ENCODE data around the gene CHAMP1. TPM values are rescaled to one million over a fixed set of nuclear protein-coding genes. Genes with fewer than 3 reads are reported as not detected.

Gene CHAMP1
- total and polyA plus RNA-seq, 2 of the 8 experiments (the other 6 are each of a cell fraction or from before 2014, with no cell fraction given) = 26.8 to 41.9 TPM

DNA sequence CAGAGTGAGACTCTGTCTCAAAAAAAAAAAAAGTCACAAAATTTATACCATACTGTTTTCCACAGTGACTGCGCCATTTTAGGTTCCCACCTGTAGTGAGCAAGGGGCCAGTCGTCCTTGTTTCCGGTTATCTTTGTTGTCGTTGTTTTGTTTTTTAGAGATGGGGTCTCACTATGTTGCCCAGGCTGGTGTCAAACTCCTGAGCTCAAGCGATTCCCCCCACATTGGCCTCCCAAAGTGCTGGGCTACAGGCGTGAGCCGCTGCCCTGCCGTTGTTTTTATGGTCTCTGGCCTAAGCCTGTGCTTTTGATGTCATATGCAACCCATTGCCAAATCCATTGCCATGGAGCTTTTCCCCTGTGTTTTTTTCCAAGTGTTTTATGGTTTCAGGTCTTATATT is 29.6 kb upstream of the CHAMP1 start:
- no peak overlapping the region for H4K5ac ChIP-seq (ENCODE audit: insufficient read length, low read depth, low read length)
- POLR2A ChIA-PET (ENCODE audit: partially characterized antibody) = interaction anchor here (0.5 to 1.4 kb wide), 4 partner anchors 11 to 32 kb away, joined by 3 to 4 read pairs (median 3); no protein-coding TSS in a partner anchor
- H2BK15ac ChIP-seq (ENCODE audit: low read length) = no peak overlapping the region
- FAIRE-seq (no peak), DNase-seq (ENCODE audit: low read depth in 1 of 2, low spot score in 2 of 2) (no peak)
- no peak overlapping the region for H3K14ac ChIP-seq (ENCODE audit: insufficient read length)
- H2AK5ac ChIP-seq (ENCODE audit: low read depth, low read length) = no peak overlapping the region
- H3K9me3 ChIP-seq (ENCODE audit: insufficient read depth in 2 of 2, low read depth in 1 of 2, low read length in 1 of 2) = no peaks in the 10 kb centered on the region
- peaks cover 4% of the 10 kb centered on the region for H3K79me1 ChIP-seq (ENCODE audit: low read depth, low read length)
- peaks cover 9 to 54% (median 26%) of the 10 kb centered on the region in 4 experiments; a peak in 7 of 8 replicates for H3K36me3 ChIP-seq (ENCODE audit: control insufficient read depth in 2 of 4, insufficient read depth in 4 of 4, low read length in 3 of 4)
- no peak overlapping the region for H2AFZ ChIP-seq (ENCODE audit: low read length)
- no peak overlapping the region for H2BK20ac ChIP-seq (ENCODE audit: low read length)
- H4K8ac ChIP-seq (ENCODE audit: extremely low read depth, insufficient read depth, low read length) = no peak overlapping the region
- no peak overlapping the region for H3K18ac ChIP-seq (ENCODE audit: extremely low read depth, low read length)
- no peak overlapping the region for H2BK5ac ChIP-seq (ENCODE audit: low read depth, low read length)
- H3K4me1 ChIP-seq (replicated peaks in 1 of 4; ENCODE audit: control insufficient read depth in 3 of 4, insufficient read depth in 4 of 4, low read length in 3 of 4) = peaks cover 0 to 8% (median 3%) of the 10 kb centered on the region in 4 experiments; a peak in 4 of 7 replicates
- no peak overlapping the region for H4K91ac ChIP-seq (replicated peaks; ENCODE audit: insufficient read length, low read length)
- H2BK120ac ChIP-seq (replicated peaks; ENCODE audit: low read depth, low read length) = no peak overlapping the region
- CTCF ChIA-PET (ENCODE audit: partially characterized antibody) = interaction anchor here (0.8 kb wide), 1 partner anchor 20 kb away, joined by 3 read pairs; no protein-coding TSS in a partner anchor
- H2BK12ac ChIP-seq (ENCODE audit: low read depth, low read length) = no peak overlapping the region
- TF ChIP-seq, protein P1, sequence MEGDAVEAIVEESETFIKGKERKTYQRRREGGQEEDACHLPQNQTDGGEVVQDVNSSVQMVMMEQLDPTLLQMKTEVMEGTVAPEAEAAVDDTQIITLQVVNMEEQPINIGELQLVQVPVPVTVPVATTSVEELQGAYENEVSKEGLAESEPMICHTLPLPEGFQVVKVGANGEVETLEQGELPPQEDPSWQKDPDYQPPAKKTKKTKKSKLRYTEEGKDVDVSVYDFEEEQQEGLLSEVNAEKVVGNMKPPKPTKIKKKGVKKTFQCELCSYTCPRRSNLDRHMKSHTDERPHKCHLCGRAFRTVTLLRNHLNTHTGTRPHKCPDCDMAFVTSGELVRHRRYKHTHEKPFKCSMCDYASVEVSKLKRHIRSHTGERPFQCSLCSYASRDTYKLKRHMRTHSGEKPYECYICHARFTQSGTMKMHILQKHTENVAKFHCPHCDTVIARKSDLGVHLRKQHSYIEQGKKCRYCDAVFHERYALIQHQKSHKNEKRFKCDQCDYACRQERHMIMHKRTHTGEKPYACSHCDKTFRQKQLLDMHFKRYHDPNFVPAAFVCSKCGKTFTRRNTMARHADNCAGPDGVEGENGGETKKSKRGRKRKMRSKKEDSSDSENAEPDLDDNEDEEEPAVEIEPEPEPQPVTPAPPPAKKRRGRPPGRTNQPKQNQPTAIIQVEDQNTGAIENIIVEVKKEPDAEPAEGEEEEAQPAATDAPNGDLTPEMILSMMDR (IDR thresholded peaks at IDR 0.05; ENCODE audit: control extremely low read depth in 1 of 3, insufficient read depth in 1 of 3, low read depth in 1 of 3, low read length in 3 of 3) = no peak
- no peak for TF ChIP-seq POLR2AphosphoS5 (IDR thresholded peaks at IDR 0.05; ENCODE audit: low read depth, low read length)
- TF ChIP-seq CHD1 (IDR thresholded peaks at IDR 0.05; ENCODE audit: low read depth, low read length) = no peak
- TF ChIP-seq, protein P2, sequence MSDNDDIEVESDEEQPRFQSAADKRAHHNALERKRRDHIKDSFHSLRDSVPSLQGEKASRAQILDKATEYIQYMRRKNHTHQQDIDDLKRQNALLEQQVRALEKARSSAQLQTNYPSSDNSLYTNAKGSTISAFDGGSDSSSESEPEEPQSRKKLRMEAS (IDR thresholded peaks at IDR 0.05) = no peak
- no peak for TF ChIP-seq MAFK (IDR thresholded peaks at IDR 0.05; ENCODE audit: low read depth, low read length)
- TF ChIP-seq JUN (IDR thresholded peaks at IDR 0.05; ENCODE audit: low read depth, low read length) = no peak
- no peak for TF ChIP-seq ZNF274 (IDR thresholded peaks at IDR 0.05; ENCODE audit: borderline replicate concordance, extremely low read depth, low read length)
- no peak for TF ChIP-seq KDM5A (IDR thresholded peaks at IDR 0.05; ENCODE audit: low read length)
- TF ChIP-seq EP300 (IDR thresholded peaks at IDR 0.05; ENCODE audit: borderline replicate concordance in 1 of 2, low read depth in 2 of 2, low read length in 2 of 2) = no peak
- TF ChIP-seq, protein P3, sequence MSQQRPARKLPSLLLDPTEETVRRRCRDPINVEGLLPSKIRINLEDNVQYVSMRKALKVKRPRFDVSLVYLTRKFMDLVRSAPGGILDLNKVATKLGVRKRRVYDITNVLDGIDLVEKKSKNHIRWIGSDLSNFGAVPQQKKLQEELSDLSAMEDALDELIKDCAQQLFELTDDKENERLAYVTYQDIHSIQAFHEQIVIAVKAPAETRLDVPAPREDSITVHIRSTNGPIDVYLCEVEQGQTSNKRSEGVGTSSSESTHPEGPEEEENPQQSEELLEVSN (IDR thresholded peaks at IDR 0.05) = no peak
- no peak overlapping the region for H3K4ac ChIP-seq (replicated peaks; ENCODE audit: insufficient read length, low read depth, low read length)
- H3K23me2 ChIP-seq (ENCODE audit: low read depth, low read length) = no peaks in the 10 kb centered on the region
- H3K23ac ChIP-seq (ENCODE audit: insufficient read length) = no peak overlapping the region
- no peak overlapping the region for H3K4me3 ChIP-seq (ENCODE audit: extremely low read depth in 1 of 4, insufficient read depth in 2 of 4, low read depth in 3 of 4, low read length in 4 of 4)
- 95% methylated on average over 8 of the region's 8 CpGs; no CpG with 5 or more reads in 1 of the 2 experiments for WGBS, 2 experiments (ENCODE audit: extremely low coverage in 1 of 2, insufficient coverage in 1 of 2, insufficient read length in 1 of 2, insufficient replicate concordance in 2 of 2, low coverage in 1 of 2, low lambda C conversion rate in 2 of 2, missing lambda C conversion rate in 1 of 2)
- no peak overlapping the region for H3K4me2 ChIP-seq (ENCODE audit: insufficient read depth in 1 of 2, low read depth in 2 of 2, low read length in 2 of 2)
- H3K79me2 ChIP-seq (ENCODE audit: control insufficient read depth in 1 of 2, insufficient read depth in 2 of 2, low read length in 2 of 2) = peaks cover 0 to 47% of the 10 kb centered on the region in 2 experiments; a peak in 2 of 4 replicates
- no peak overlapping the region for H3K27ac ChIP-seq (ENCODE audit: low read depth, low read length)
- no peak overlapping the region for H3K9ac ChIP-seq (replicated peaks in 1 of 4; ENCODE audit: extremely low read depth in 1 of 4, low read depth in 3 of 4, low read length in 3 of 4)
- no peak overlapping the region for H3K56ac ChIP-seq (replicated peaks; ENCODE audit: insufficient read length, low read depth, low read length)
- H4K20me1 ChIP-seq (replicated peaks in 1 of 2; ENCODE audit: control insufficient read depth in 1 of 2, insufficient read depth in 2 of 2, low read length in 2 of 2) = peaks cover 0 to 8% of the 10 kb centered on the region in 2 experiments
- H3K27me3 ChIP-seq (replicated peaks in 1 of 4; ENCODE audit: control insufficient read depth in 3 of 4, extremely low read depth in 1 of 4, insufficient read depth in 3 of 4, low read length in 3 of 4) = no peaks in the 10 kb centered on the region
